A673 (cell line): ENCODE measurements around the gene KCNJ15. TPM values are rescaled to one million over a fixed set of nuclear protein-coding genes. Genes with fewer than 3 reads are reported as not detected.

Experiments
- BruUV-seq: library from RNA; stranded (reverse); fragments of 400-500 nt; replicated peaks from 2 replicates; lab custom pipeline; 2021; lab: Mats Ljungman, UMichigan
- CTCF ChIA-PET: fragments of 300-600 bp; sonication (Branson Sonifier 250); formaldehyde crosslinking; loops from one replicate; lab custom pipeline; 2022; ENCODE audit warnings: antibody characterized with exemption; lab: Charles Lee
- POLR2A ChIA-PET: fragments of 300-600 bp; sonication (Branson Sonifier 250); formaldehyde crosslinking; loops from one replicate; lab custom pipeline; 2022; ENCODE audit warnings: antibody characterized with exemption; ENCODE audit not compliant: low non-redundant PET; lab: Charles Lee
- DNase-seq: peaks from one replicate; pipeline ENCODE4 v3.0.0-alpha.2; 2015; ENCODE audit warnings: low spot score
- H3K27ac ChIP-seq: fragments of 200-600 bp; sonication (generic); 2 replicates; pipeline ENCODE4 v1.5.1; 2016; ENCODE audit warnings: mixed run types, low read depth, mild to moderate bottlenecking, mixed read lengths, antibody characterized with exemption, low read length; ENCODE audit not compliant: poor library complexity, severe bottlenecking
- H3K27me3 ChIP-seq: fragments of 200-600 bp; sonication (generic); replicated peaks from 2 replicates; pipeline ENCODE4 v1.6.1; 2017; ENCODE audit warnings: mixed run types, low read depth, mild to moderate bottlenecking, mixed read lengths, antibody characterized with exemption, low read length; ENCODE audit not compliant: insufficient read depth, poor library complexity
- H3K36me3 ChIP-seq: fragments of 200-600 bp; sonication (generic); 2 replicates; pipeline ENCODE4 v1.6.1; 2016; ENCODE audit warnings: mixed run types, mild to moderate bottlenecking, mixed read lengths, antibody characterized with exemption, low read length; ENCODE audit not compliant: insufficient read depth, poor library complexity, severe bottlenecking
- H3K4me1 ChIP-seq: fragments of 200-600 bp; sonication (generic); 2 replicates; pipeline ENCODE4 v1.6.1; 2017; ENCODE audit warnings: mixed run types, mild to moderate bottlenecking, mixed read lengths, antibody characterized with exemption, low read length; ENCODE audit not compliant: insufficient read depth, poor library complexity, severe bottlenecking
- H3K4me3 ChIP-seq: fragments of 200-600 bp; sonication (generic); 2 replicates; pipeline ENCODE4 v1.5.1; 2016; ENCODE audit warnings: low read depth, mixed run types, mild to moderate bottlenecking, mixed read lengths, low read length; ENCODE audit not compliant: poor library complexity, severe bottlenecking
- H3K9me3 ChIP-seq: fragments of 200-600 bp; sonication (generic); 2 replicates; pipeline ENCODE4 v1.6.1; 2016; ENCODE audit warnings: mixed run types, low read depth, mild to moderate bottlenecking, mixed read lengths, antibody characterized with exemption, low read length; ENCODE audit not compliant: poor library complexity, severe bottlenecking
- CTCF ChIP-seq: fragments of 300-800, 200-600 bp; sonication (generic); conservative IDR thresholded peaks from 2 replicates; pipeline ENCODE4 v1.5.1; 2017; ENCODE audit warnings: low read depth, mild to moderate bottlenecking, antibody characterized with exemption, low read length, moderate library complexity, mixed read lengths
- EZH2 ChIP-seq: fragments of 200-600 bp; sonication (generic); IDR thresholded peaks from 2 replicates; pipeline ENCODE4 v1.6.1; 2017; ENCODE audit warnings: borderline replicate concordance, low read depth, mild to moderate bottlenecking, mixed read lengths, antibody characterized with exemption, low read length; ENCODE audit not compliant: poor library complexity, severe bottlenecking
- intact Hi-C: fragments of 100-400 bp; cut with micrococcal nuclease; formaldehyde crosslinking; loops from one replicate; pipeline ENCODE4 v1.10.0; 2022; ENCODE audit not compliant: unreplicated experiment
- total RNA-seq: library from RNA; stranded (reverse); gene quantifications from 2 replicates; pipeline ENCODE4 v1.2.3, GENCODE V29; 2021

The KCNJ15 gene
- total RNA-seq, 1 experiment from 2014 or later, result not detected

DNA sequence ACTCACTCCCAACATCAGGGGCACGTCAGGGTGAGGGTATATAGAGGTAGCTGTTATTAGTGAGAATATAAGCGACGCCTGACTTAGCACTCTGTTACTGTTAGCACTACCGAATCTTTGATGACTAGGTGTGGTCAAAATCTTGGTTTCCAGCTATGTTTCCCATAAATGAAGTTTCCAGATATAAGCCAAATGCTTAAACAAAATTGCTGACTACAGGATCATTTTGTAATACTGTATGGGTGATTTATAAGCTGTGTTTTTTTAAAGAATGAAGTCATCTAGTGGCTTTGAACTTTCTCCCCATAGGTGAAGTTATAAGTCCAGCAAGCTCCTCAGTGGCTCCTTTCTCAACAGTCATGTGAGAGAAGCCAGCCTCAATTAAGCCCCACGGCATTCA is 23.7 kb downstream of the KCNJ15 start:
- ChIA-PET POLR2A (no interaction called here), CTCF (no interaction called here)
- no peak for TF ChIP-seq EZH2
- no peak for TF ChIP-seq CTCF
- Histone ChIP-seq H3K4me3 (no peak overlapping the region), H3K36me3 (no peaks in the 10 kb centered on the region), H3K9me3 (no peaks in the 10 kb centered on the region), H3K27ac (no peak overlapping the region), H3K27me3 (peaks cover 9% of the 10 kb centered on the region), H3K4me1 (no peaks in the 10 kb centered on the region)
- BruUV-seq, result no TSS peak
- no peak for DNase-seq
- intact Hi-C loops, result no loop called here

GRCh38 chr21:38280867-38281266 is 24.1 kb downstream of the KCNJ15 start:
- no peaks in the 10 kb centered on the region for H3K9me3 ChIP-seq
- H3K27ac ChIP-seq, result no peak overlapping the region
- no peaks in the 10 kb centered on the region for H3K4me1 ChIP-seq
- no peak overlapping the region for H3K4me3 ChIP-seq
- TF ChIP-seq CTCF (no peak), EZH2 (no peak)
- BruUV-seq, result no TSS peak
- POLR2A ChIA-PET, result no interaction called here
- CTCF ChIA-PET, result no interaction called here
- intact Hi-C loops, result no loop called here
- H3K36me3 ChIP-seq, result no peaks in the 10 kb centered on the region
- no peak for DNase-seq
- peaks cover 5% of the 10 kb centered on the region for H3K27me3 ChIP-seq

- ChIA-PET CTCF (no interaction called here), POLR2A (no interaction called here)
- H3K4me1 ChIP-seq, result no peaks in the 10 kb centered on the region
- no peak overlapping the region for H3K27ac ChIP-seq
- BruUV-seq, result no TSS peak
- intact Hi-C loops, result no loop called here
- DNase-seq, result no peak
- peaks cover 9% of the 10 kb centered on the region for H3K27me3 ChIP-seq
- H3K36me3 ChIP-seq, result no peaks in the 10 kb centered on the region
- TF ChIP-seq EZH2, result no peak
- no peak for TF ChIP-seq CTCF
- no peaks in the 10 kb centered on the region for H3K9me3 ChIP-seq
- H3K4me3 ChIP-seq, result no peak overlapping the region
Measured at GRCh38 chr21:38282921-38283320, 26.1 kb downstream of the KCNJ15 start.
